PC-9 (cell line): ENCODE measurements around the gene TANC1.

Experiments
- EZH2 ChIP-seq: fragments of 200-600 bp; sonication (generic); IDR thresholded peaks from 2 replicates; pipeline ENCODE4 v1.8.0; 2017; ENCODE audit warnings: antibody characterized with exemption, low read depth
- TF ChIP-seq, protein P1 (sequence below): fragments of 200-600 bp; sonication (generic); conservative IDR thresholded peaks from 2 replicates; pipeline ENCODE4 v1.6.1; 2017; ENCODE audit warnings: mixed run types, antibody characterized with exemption, mild to moderate bottlenecking, moderate library complexity

DNA sequence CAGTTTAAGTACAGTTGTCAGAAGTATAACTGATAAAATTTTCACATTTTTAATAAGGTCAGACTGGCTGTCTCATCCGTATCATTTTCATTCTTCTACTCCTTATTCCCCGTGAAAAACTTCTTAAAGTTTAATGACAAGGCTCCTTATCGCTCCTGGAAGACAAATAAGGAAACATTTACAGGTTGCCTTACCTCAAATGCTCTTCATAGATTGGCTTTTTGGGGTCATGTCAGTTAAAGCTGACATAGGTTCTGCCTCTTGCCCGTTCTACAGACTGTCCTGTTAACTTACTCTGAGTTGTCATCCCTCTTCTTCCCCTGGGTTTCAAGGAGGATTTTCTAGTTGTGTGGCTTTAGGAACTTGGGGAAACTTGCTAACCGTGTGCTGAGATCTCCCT, 75.3 kb downstream of the TANC1 start:
- no peak for TF ChIP-seq EZH2
- TF ChIP-seq, protein P1, sequence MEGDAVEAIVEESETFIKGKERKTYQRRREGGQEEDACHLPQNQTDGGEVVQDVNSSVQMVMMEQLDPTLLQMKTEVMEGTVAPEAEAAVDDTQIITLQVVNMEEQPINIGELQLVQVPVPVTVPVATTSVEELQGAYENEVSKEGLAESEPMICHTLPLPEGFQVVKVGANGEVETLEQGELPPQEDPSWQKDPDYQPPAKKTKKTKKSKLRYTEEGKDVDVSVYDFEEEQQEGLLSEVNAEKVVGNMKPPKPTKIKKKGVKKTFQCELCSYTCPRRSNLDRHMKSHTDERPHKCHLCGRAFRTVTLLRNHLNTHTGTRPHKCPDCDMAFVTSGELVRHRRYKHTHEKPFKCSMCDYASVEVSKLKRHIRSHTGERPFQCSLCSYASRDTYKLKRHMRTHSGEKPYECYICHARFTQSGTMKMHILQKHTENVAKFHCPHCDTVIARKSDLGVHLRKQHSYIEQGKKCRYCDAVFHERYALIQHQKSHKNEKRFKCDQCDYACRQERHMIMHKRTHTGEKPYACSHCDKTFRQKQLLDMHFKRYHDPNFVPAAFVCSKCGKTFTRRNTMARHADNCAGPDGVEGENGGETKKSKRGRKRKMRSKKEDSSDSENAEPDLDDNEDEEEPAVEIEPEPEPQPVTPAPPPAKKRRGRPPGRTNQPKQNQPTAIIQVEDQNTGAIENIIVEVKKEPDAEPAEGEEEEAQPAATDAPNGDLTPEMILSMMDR: no peak
